Activated CD4-positive, alpha-beta T cell treated with anti-CD3 and anti-CD28 coated beads, Interleukin-10, Interleukin-2, amounts not matched to agents 100 ng/mL and 50 ng/mL, durations not matched to agents 16 hours and 8 hours (primary cell): Measurements from ENCODE around the gene SPTB.

Source experiments
- DNase-seq: peaks from one replicate; pipeline ENCODE4 v3.0.0-alpha.2; 2020

Gene SPTB

GRCh38 chr14:64704143-64704742 is 175.5 kb downstream of the SPTB start, which contains the start of gene PLEKHG3:
TSS of gene PLEKHG3 (plus strand) at chr14:64704424. CDS start at chr14:64727632, 23,208 bp downstream.
- DNase-seq: no peak

GRCh38 chr14:64703395-64704142 is 176.1 kb downstream of the SPTB start:
- no peak for DNase-seq

GRCh38 chr14:64702493-64703394 is 177.0 kb downstream of the SPTB start:
- no peak for DNase-seq

GRCh38 chr14:64701660-64702059 is 178.0 kb downstream of the SPTB start:
- DNase-seq: no peak

GRCh38 chr14:64700894-64701293 is 178.8 kb downstream of the SPTB start:
- no peak for DNase-seq

- no peak for DNase-seq
Measured at GRCh38 chr14:64700290-64700689, 179.4 kb downstream of the SPTB start.

GRCh38 chr14:64698903-64699302 is 180.8 kb downstream of the SPTB start:
- DNase-seq: peak; percentile 33

- DNase-seq: no peak
Measured at GRCh38 chr14:64696355-64696857, 183.3 kb downstream of the SPTB start.
